ENCODE measurements around the gene YIPF3. TPM values are rescaled to one million over a fixed set of nuclear protein-coding genes. Genes with fewer than 3 reads are reported as not detected.
"Not testable (repeated sequence)": the region's sequence is repeated elsewhere in the genome, so short reads cannot be mapped to it uniquely, and the experiment has no call there.

The YIPF3 gene
- total RNA-seq, 2 experiments from 2014 or later, result 38.2 to 41.9 TPM

DNA sequence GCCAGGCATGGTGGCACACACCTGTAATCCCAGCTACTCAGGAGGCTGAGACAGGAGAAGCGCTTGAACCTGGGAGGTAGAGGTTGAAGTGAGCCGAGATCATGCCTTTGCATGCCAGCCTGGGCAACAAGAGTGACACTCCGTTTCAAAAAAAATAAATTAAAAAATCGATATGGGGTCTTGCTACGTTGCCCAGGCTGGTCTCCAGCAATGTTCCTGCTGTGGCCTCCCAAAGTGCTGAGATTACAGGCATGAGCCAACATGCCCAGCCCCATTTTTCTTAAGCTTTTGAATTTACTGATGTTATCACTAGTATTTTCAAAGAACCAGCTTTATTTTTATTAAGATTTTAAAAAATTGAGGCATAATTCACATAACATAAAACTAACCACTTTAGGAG is 23.8 kb upstream of the YIPF3 start:
- TF ChIP-seq, protein P1, sequence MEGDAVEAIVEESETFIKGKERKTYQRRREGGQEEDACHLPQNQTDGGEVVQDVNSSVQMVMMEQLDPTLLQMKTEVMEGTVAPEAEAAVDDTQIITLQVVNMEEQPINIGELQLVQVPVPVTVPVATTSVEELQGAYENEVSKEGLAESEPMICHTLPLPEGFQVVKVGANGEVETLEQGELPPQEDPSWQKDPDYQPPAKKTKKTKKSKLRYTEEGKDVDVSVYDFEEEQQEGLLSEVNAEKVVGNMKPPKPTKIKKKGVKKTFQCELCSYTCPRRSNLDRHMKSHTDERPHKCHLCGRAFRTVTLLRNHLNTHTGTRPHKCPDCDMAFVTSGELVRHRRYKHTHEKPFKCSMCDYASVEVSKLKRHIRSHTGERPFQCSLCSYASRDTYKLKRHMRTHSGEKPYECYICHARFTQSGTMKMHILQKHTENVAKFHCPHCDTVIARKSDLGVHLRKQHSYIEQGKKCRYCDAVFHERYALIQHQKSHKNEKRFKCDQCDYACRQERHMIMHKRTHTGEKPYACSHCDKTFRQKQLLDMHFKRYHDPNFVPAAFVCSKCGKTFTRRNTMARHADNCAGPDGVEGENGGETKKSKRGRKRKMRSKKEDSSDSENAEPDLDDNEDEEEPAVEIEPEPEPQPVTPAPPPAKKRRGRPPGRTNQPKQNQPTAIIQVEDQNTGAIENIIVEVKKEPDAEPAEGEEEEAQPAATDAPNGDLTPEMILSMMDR (conservative IDR thresholded peaks at IDR 0.05; ENCODE audit: low read length), result no peak
- TF ChIP-seq EZH2phosphoT487 (IDR thresholded peaks at IDR 0.05; ENCODE audit: borderline replicate concordance, low read depth, low read length), result no peak
- intact Hi-C loops (cut with micrococcal nuclease; ENCODE audit: unreplicated experiment), result loop anchor here (10.0 kb wide), 1 partner anchor 64 kb away; no protein-coding TSS in a partner anchor
- ChIA-PET CTCF (ENCODE audit: unreplicated experiment) (no interaction called here), POLR2A (interaction anchor here (0.7 kb wide), 1 partner anchor 610 kb away, joined by 3 read pairs; no protein-coding TSS in a partner anchor)
- Histone ChIP-seq H3K36me3 (ENCODE audit: insufficient read depth, low read length) (peaks cover 92% of the 10 kb centered on the region), H3K79me2 (ENCODE audit: insufficient read depth, low read depth, low read length) (no peaks in the 10 kb centered on the region), H3K4me2 (ENCODE audit: low read length) (no peak overlapping the region), H3K4me1 (ENCODE audit: insufficient read depth, low read length, poor library complexity, severe bottlenecking) (no peaks in the 10 kb centered on the region), H3K4me3 (ENCODE audit: low read depth, low read length, poor library complexity, severe bottlenecking) (no peak overlapping the region), H3K9me3 (ENCODE audit: low read length) (no peaks in the 10 kb centered on the region), H3K27ac (ENCODE audit: low read depth, low read length, poor library complexity, severe bottlenecking) (no peak overlapping the region), H4K20me1 (ENCODE audit: insufficient read depth, low read length) (no peaks in the 10 kb centered on the region), H2AFZ (ENCODE audit: low read length) (no peak overlapping the region), H3K9me2 (ENCODE audit: insufficient read depth, low read length) (no peaks in the 10 kb centered on the region)
- no peak for DNase-seq (ENCODE audit: low spot score)
- no TSS peak for BruUV-seq (replicated peaks)

- BruUV-seq (replicated peaks); CTCF ChIA-PET (ENCODE audit: unreplicated experiment): not testable (repeated sequence)
- POLR2A ChIA-PET, result interaction anchor here (0.7 kb wide), 1 partner anchor 157 kb away, joined by 3 read pairs; no protein-coding TSS in a partner anchor
These were observed 22.7 kb upstream of the YIPF3 start for GRCh38 chr6:43539409-43539808.

DNA sequence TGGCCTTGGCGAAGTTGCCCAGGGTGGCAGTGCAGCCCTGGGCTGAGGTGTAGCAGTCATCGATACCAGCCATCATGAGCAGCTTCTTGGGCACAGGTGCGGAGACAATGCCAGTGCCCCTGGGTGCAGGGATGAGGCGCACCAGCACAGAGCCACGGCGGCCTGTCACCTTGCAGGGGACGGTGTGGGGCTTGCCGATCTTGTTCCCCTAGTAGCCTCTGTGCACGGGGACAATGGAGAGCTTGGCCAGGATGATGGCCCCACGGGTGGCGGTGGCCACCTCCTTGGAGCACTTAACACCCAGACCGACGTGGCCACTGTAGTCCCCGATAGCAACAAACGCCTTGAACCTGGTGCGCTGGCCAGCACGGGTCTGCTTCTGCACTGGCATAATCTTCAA is 22.3 kb upstream of the YIPF3 start:
- DNase-seq (ENCODE audit: low spot score); H3K79me2 ChIP-seq (ENCODE audit: insufficient read depth, low read depth, low read length); BruUV-seq (replicated peaks): not testable (repeated sequence)

More at GRCh38 chr6:43539409-43539808, 22.7 kb upstream of the YIPF3 start:
- H3K27ac ChIP-seq (ENCODE audit: low read depth, low read length, poor library complexity, severe bottlenecking); DNase-seq (ENCODE audit: low spot score); H3K4me3 ChIP-seq (ENCODE audit: low read depth, low read length, poor library complexity, severe bottlenecking); H3K79me2 ChIP-seq (ENCODE audit: insufficient read depth, low read depth, low read length); H4K20me1 ChIP-seq (ENCODE audit: insufficient read depth, low read length); intact Hi-C loops (cut with micrococcal nuclease; ENCODE audit: unreplicated experiment); H3K9me3 ChIP-seq (ENCODE audit: low read length); H3K9me2 ChIP-seq (ENCODE audit: insufficient read depth, low read length); H2AFZ ChIP-seq (ENCODE audit: low read length); H3K4me1 ChIP-seq (ENCODE audit: insufficient read depth, low read length, poor library complexity, severe bottlenecking); H3K4me2 ChIP-seq (ENCODE audit: low read length): not testable (repeated sequence)
- H3K36me3 ChIP-seq (ENCODE audit: insufficient read depth, low read length), result peaks cover 89% of the 10 kb centered on the region

DNA sequence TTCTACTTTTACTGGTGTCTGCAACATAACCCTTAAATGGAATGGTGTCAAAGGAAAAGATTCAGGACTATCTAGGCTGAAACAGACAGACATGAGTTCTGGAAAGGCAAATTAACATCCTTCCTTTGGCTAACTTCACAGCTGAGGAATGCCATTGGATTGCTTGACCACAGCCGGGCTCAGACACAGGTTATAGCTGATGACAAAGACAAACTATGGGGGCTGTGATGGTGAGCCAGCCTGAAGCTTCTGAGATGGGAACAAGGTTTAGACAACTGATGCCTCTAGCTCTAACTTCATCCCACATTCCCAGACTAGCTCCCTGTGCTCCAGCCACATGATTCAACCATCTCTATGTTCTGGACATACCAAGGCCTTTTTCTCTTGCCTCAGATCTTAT is 15.5 kb upstream of the YIPF3 start:
- TF ChIP-seq, protein P1 (conservative IDR thresholded peaks at IDR 0.05; ENCODE audit: low read length), result no peak
- TF ChIP-seq EZH2phosphoT487 (IDR thresholded peaks at IDR 0.05; ENCODE audit: borderline replicate concordance, low read depth, low read length), result no peak
- intact Hi-C loops (cut with micrococcal nuclease; ENCODE audit: unreplicated experiment), result no loop called here
- H4K20me1 ChIP-seq (ENCODE audit: insufficient read depth, low read length), result no peaks in the 10 kb centered on the region
- no peak for DNase-seq (ENCODE audit: low spot score)
- H2AFZ ChIP-seq (ENCODE audit: low read length), result no peak overlapping the region
- H3K4me2 ChIP-seq (ENCODE audit: low read length), result no peak overlapping the region
- CTCF ChIA-PET (ENCODE audit: unreplicated experiment), result no interaction called here
- POLR2A ChIA-PET, result interaction anchor here (0.5 to 1.5 kb wide), 5 partner anchors 13 to 188 kb away, joined by 3 to 5 read pairs (median 3); no protein-coding TSS in a partner anchor
- H3K9me3 ChIP-seq (ENCODE audit: low read length), result no peaks in the 10 kb centered on the region
- no peak overlapping the region for H3K4me3 ChIP-seq (ENCODE audit: low read depth, low read length, poor library complexity, severe bottlenecking)
- BruUV-seq (replicated peaks), result no TSS peak
- no peaks in the 10 kb centered on the region for H3K4me1 ChIP-seq (ENCODE audit: insufficient read depth, low read length, poor library complexity, severe bottlenecking)
- H3K9me2 ChIP-seq (ENCODE audit: insufficient read depth, low read length), result no peaks in the 10 kb centered on the region
- H3K36me3 ChIP-seq (ENCODE audit: insufficient read depth, low read length), result peaks cover 89% of the 10 kb centered on the region
- H3K27ac ChIP-seq (ENCODE audit: low read depth, low read length, poor library complexity, severe bottlenecking), result no peak overlapping the region
- H3K79me2 ChIP-seq (ENCODE audit: insufficient read depth, low read depth, low read length), result no peaks in the 10 kb centered on the region

More for the DNA sequence above, 22.3 kb upstream of the YIPF3 start:
- H3K27ac ChIP-seq (ENCODE audit: low read depth, low read length, poor library complexity, severe bottlenecking); H3K4me1 ChIP-seq (ENCODE audit: insufficient read depth, low read length, poor library complexity, severe bottlenecking); intact Hi-C loops (cut with micrococcal nuclease; ENCODE audit: unreplicated experiment); H2AFZ ChIP-seq (ENCODE audit: low read length); H3K4me3 ChIP-seq (ENCODE audit: low read depth, low read length, poor library complexity, severe bottlenecking); H3K9me3 ChIP-seq (ENCODE audit: low read length); H4K20me1 ChIP-seq (ENCODE audit: insufficient read depth, low read length); H3K4me2 ChIP-seq (ENCODE audit: low read length); CTCF ChIA-PET (ENCODE audit: unreplicated experiment); H3K9me2 ChIP-seq (ENCODE audit: insufficient read depth, low read length): not testable (repeated sequence)
- H3K36me3 ChIP-seq (ENCODE audit: insufficient read depth, low read length), result peaks cover 89% of the 10 kb centered on the region
- POLR2A ChIA-PET, result interaction anchor here (0.7 kb wide), 1 partner anchor 157 kb away, joined by 3 read pairs; no protein-coding TSS in a partner anchor

Data from OCI-LY7 (cell line).